ENCODE results near the gene CCDC158. TPM values are rescaled to one million over a fixed set of nuclear protein-coding genes. Genes with fewer than 3 reads are reported as not detected.

The CCDC158 gene
- total RNA-seq, 1 donor from 2014 or later: not detected

DNA sequence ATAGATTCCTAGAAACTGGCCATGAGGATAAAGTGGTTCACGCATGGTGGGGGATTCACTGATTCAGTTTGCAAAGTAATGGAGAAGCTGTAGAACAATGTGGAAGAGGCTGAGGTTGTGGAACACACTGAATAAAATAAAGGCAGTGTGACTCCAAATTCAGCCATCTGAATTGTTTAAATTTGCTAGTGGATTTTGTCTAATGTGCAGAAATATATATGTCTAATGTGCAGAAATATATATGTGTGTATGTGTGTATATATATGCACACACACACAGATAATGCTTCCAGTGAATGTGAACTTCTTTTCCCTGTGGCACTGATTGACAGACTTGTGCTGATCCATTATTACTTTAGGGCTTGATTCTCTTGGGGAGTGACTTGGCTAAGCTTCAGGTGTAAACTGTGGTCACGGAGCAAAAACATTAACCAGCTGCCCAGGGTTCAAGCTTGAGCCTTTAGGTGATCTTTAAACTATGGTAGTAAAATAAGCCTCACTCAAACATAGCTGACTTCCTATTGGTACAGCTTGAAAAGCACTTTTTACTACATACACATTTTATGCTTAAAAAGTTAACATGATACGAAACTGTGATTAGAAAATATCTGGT, 110.9 kb downstream of the CCDC158 start:
- Mint-ChIP-seq H3K27me3 (ENCODE audit: unreplicated experiment) (peaks cover 4% of the 10 kb centered on the region), H3K27ac (ENCODE audit: unreplicated experiment) (peak overlapping the region; percentile 91), H3K9me3 (ENCODE audit: unreplicated experiment) (peaks cover 12% of the 10 kb centered on the region), H3K4me1 (ENCODE audit: low read depth, unreplicated experiment) (peaks cover 39% of the 10 kb centered on the region), H3K36me3 (ENCODE audit: unreplicated experiment) (peaks cover 16% of the 10 kb centered on the region), H3K4me3 (ENCODE audit: unreplicated experiment) (peak overlapping the region; percentile 92)
- no peak for DNase-seq
- no peak for TF ChIP-seq CTCF (IDR thresholded peaks at IDR 0.05; ENCODE audit: partially characterized antibody, unreplicated experiment)

DNA sequence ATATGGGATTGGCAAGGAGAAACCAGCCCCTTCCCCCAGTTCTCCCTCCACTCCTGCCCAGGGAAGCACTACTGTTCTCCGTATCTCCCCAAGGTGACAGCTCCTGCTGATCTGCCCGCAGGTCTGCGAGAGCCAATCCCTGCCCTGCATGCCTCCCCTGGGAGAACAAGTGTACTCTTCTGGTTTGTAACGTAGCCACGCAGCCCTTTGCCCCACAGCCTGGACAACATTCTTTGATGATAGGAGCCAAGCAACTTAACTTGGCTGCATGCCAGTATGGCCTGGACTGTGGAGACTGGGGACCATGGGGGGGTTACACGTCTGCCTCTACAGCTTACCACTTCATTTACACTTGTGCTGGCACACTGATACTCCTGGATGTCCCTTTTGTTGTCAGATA, 112.4 kb downstream of the CCDC158 start:
- no peak for TF ChIP-seq CTCF (IDR thresholded peaks at IDR 0.05; ENCODE audit: partially characterized antibody, unreplicated experiment)
- H3K4me3 Mint-ChIP-seq (ENCODE audit: unreplicated experiment): peak overlapping the region; percentile 92
- H3K4me1 Mint-ChIP-seq (ENCODE audit: low read depth, unreplicated experiment): peaks cover 41% of the 10 kb centered on the region
- H3K9me3 Mint-ChIP-seq (ENCODE audit: unreplicated experiment): peaks cover 14% of the 10 kb centered on the region
- H3K36me3 Mint-ChIP-seq (ENCODE audit: unreplicated experiment): peaks cover 5% of the 10 kb centered on the region
- peaks cover 7% of the 10 kb centered on the region for H3K27me3 Mint-ChIP-seq (ENCODE audit: unreplicated experiment)
- peak; percentile 32 for DNase-seq
- H3K27ac Mint-ChIP-seq (ENCODE audit: unreplicated experiment): peak overlapping the region; percentile 57

- H3K36me3 Mint-ChIP-seq (ENCODE audit: unreplicated experiment): peaks cover 5% of the 10 kb centered on the region
- no peak for TF ChIP-seq CTCF (IDR thresholded peaks at IDR 0.05; ENCODE audit: partially characterized antibody, unreplicated experiment)
- H3K27me3 Mint-ChIP-seq (ENCODE audit: unreplicated experiment): peaks cover 7% of the 10 kb centered on the region
- peaks cover 41% of the 10 kb centered on the region for H3K4me1 Mint-ChIP-seq (ENCODE audit: low read depth, unreplicated experiment)
- no peak overlapping the region for H3K27ac Mint-ChIP-seq (ENCODE audit: unreplicated experiment)
- H3K4me3 Mint-ChIP-seq (ENCODE audit: unreplicated experiment): peak overlapping the region; percentile 92
- DNase-seq: no peak
- peaks cover 14% of the 10 kb centered on the region for H3K9me3 Mint-ChIP-seq (ENCODE audit: unreplicated experiment)
Measured at GRCh38 chr4:76307660-76308014, 113.3 kb downstream of the CCDC158 start.

GRCh38 chr4:76306882-76307659, 113.9 kb downstream of the CCDC158 start:
- peaks cover 36% of the 10 kb centered on the region for H3K4me1 Mint-ChIP-seq (ENCODE audit: low read depth, unreplicated experiment)
- peak overlapping the region; percentile 92 for H3K4me3 Mint-ChIP-seq (ENCODE audit: unreplicated experiment)
- peaks cover 7% of the 10 kb centered on the region for H3K27me3 Mint-ChIP-seq (ENCODE audit: unreplicated experiment)
- TF ChIP-seq CTCF (IDR thresholded peaks at IDR 0.05; ENCODE audit: partially characterized antibody, unreplicated experiment): peak; percentile 17
- H3K9me3 Mint-ChIP-seq (ENCODE audit: unreplicated experiment): peaks cover 14% of the 10 kb centered on the region
- peak overlapping the region; percentile 88 for H3K27ac Mint-ChIP-seq (ENCODE audit: unreplicated experiment)
- peak; percentile 83 for DNase-seq
- H3K36me3 Mint-ChIP-seq (ENCODE audit: unreplicated experiment): peaks cover 5% of the 10 kb centered on the region
